Occipital lobe (tissue), 2 donors: ENCODE data around the gene GRK5. TPM values are rescaled to one million over a fixed set of nuclear protein-coding genes. Genes with fewer than 3 reads are reported as not detected.

Experiments
- DNase-seq: peaks from one replicate; lab custom pipeline; 2025; lab: John Stamatoyannopoulos, UW
- total RNA-seq: library from RNA; depleted of rRNA; stranded (reverse); fragments of >200 nt; gene quantifications from one replicate; pipeline ENCODE4 v1.2.3, GENCODE V29; 2014

GRK5 gene
- total RNA-seq, 1 donor from 2014 or later = 17.3 TPM

DNA sequence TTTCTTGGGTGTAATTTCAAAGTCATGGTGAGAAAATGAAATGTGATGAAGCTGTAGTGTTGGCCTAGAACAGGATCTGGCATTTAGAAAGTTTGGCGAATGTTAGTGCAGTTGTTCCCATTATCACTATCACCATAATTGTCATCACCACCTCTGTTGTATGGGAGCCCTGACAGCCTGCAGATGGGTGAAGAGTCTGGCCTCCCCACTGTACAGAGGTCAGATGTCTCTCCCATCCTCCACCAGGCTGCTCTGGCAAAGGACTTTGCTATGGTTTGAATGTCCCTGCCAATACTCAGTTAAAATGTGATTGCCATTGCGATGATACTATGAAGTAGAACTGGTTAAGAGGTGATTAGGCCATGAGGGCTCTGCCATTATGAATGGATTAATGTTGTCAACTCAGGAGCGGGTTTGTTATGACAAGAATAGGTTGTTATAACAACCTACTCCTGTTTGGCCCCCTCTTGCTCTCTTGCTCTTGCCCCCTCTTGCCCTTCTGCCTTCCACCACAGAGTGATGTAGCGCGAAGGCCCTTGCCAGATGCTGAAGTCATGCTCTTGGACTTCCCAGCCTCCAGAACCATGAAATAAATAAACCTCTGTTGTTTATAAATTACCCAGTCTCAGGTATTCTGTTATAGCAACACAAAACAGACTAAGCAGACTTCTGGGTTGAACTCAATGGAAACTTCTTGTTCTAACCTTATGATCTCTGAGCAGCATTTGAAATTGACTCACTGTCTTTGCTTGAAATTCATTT, 90.0 kb downstream of the GRK5 start:
- no peak for DNase-seq

DNA sequence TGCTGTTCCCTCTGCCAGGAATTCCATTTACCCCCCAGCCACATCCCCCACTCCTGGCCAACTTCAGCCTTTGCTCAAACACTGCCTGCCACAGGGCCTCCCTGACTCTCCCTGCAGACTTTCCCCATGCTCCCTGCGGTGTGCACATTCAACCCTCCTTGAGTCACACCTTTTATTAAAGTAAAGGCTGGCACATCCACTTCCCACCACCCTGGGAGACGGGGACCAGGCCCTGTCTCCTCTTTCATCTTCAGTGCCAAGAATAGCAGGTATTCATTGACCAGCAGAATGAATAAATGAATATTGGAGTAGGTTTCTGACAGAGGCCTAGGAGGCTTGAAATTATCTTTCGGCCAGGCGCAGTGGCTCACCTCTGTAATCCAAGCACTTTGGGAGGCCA, 91.4 kb downstream of the GRK5 start:
- DNase-seq = no peak

DNA sequence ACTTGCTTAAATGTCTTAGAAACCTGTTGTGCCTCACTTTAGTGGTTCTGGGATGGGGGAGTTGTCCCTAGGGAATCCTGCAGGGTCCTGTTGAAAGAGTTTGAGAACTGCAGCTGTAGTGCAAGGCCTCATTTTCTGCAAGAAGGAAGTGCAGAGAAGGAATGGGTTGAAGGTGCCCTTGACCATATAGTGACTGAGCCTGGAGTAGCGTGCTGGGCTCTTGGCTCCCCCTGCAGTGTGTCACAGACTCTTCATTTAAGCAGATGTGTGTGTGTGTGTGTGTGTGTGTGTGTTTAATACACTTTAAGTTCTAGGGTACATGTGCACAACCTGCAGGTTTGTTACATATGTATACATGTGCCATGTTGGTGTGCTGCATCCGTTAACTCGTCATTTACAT, 92.2 kb downstream of the GRK5 start:
- DNase-seq = no peak

DNA sequence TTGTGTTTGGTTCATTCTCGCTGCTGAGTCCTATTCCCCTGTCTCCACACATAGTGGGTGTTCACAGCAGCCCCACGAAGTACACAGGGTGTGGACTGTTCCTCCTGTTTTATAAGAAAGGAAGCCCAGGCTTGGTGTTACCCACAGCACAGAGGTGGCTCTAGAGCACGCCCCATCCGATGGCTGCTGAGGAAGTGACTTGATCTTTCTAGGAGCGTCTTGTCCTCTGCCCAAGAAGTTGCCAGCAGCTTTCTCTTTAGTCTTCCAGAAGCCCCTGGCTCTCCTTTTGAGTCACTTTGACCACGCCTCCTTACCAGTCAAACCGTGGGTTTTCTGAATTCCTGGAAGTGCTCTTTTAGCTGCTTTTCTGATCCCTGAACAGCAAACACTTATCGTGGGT, 94.0 kb downstream of the GRK5 start:
- no peak for DNase-seq

DNA sequence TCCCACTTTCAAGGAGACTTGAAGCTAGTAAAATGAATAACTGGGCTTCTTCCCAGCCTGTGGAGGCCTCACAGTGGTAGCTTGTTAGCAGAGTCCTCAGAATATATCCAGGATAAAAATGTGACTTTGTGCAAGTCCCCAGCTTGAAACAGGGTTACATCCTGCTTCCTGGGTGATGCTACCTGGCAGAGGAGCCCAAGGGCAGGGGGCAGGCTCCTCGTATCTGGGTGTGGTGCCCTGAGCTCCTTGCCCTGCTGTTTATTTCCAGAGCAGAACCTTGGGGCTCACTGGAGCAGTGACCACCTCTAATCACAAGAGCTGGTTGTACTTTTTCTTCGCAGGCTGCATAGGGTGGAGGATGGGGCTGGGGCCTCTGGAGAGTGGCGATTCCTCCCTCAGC, 94.8 kb downstream of the GRK5 start:
- DNase-seq = no peak

DNA sequence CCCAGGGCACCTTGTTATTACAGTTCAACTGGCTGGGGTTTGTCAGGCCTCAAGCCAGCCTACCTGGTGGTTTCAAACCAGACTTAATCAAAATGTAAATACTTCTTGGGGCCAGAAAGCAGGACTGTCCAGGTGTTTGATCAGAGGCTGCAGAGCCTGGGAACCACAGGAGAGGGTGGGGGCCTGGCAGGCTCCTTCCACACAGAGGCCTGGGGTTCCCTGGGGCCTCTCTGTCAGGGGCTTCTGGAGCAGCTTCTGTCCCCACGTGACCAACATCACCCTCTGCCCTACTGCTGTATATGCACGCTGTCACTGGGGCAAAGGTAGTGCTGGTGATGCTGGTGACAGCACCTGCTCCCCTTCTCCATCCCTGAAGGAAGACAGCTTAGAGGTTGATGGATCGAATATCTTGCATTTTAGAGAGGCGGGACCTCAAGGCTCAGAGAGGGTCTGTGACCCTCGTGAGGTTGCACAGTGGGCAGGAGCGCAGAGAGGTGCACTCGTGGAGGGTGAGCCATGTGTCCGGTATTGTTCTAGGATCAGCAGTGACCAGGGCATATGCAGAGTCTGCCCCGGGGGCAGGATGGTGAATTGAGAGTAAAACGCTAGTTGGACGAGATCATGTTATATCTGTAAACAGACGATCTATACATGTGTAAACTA, 95.4 kb downstream of the GRK5 start:
- no peak for DNase-seq

DNA sequence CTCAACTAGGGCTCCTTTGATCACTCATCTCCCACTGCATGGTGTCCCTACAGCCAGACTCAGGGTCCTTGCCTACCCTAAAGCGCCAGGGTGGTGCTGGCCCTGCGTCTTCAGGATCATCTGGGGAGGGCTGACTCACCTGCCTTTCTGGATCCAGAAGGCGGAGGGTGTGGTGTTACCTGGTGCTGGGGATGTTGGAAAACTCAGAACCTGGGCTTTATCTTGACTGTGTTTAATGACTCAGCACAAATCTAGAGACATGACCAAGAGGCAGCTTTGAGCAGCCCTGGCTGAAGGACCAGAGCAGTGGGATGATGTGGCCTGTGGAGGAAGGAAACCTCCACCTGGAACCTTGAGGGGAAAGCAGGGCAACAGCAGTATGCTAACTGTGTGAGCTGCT, 96.5 kb downstream of the GRK5 start:
- no peak for DNase-seq

DNA sequence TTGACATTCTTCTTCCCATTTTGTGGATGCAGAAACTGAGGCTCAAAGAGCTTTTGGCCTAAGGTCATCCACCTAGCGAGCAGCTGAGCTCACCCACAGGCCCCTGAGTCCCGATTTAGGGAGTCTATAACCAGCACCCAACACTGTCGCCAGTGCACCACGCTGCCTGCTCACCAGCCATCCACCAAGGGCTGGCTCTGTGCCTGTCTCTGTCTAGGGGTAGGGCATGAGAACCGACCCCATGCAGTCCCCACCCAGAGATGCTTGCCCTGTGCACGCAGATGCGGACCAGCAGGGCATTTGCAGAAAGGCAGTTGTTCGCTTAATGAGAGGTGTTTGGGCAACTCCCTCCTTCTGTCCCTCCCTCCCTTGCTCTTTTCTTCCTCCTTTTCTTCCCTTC, 97.2 kb downstream of the GRK5 start:
- DNase-seq = no peak

DNA sequence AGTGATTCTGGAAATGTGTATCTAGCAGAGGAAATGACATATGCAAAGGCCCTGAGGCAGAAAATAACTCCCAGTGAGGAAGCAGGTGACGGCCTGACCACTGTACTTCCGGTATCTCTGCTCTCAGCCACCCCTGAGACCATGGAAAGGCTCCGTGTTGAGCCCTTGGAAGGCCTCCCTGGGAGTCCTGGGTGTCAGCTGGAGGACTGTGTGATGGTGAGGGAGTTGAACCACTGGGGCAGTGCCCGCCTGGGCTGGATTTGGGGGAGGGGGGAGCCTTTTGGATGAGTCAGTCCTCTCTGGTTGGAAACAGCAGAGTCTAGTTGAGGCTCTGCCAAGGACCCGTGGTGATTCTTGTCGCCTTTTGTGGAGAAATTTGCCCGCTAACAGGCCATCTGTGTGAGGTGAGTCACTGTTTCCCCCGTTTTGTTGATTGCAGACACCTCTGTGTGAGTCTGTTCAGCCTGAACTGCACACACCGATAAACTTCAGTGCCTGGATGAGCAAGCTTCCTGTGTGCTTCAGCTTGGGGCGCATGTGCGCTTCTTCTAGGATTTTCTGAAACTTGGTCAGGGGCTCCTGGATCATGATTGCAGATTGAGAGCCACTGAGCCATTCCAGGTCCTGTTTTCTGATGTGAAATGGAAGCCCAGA, 98.6 kb downstream of the GRK5 start:
- DNase-seq = peak; percentile 13

DNA sequence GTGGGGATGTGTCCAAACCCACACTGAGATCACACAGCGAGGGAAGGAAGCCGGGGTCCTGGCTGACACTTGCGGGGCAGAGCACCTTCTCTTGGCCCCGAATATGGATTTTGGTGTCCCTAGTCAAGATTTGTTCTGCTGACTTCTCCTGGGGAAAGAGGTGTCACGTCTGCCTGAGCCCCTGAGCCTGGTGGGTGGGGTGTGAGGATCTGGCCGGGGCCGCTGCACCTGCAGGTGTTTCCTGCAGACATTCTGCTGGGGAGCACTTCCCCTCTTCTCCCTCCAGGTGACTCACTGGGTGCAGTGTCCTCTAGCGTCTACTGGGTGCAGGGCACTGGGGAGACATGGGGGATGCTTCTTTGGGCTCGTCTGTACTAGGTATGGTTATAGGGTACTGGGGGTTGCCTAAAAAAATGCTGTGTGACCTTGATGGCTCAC, 99.2 kb downstream of the GRK5 start:
- no peak for DNase-seq

DNA sequence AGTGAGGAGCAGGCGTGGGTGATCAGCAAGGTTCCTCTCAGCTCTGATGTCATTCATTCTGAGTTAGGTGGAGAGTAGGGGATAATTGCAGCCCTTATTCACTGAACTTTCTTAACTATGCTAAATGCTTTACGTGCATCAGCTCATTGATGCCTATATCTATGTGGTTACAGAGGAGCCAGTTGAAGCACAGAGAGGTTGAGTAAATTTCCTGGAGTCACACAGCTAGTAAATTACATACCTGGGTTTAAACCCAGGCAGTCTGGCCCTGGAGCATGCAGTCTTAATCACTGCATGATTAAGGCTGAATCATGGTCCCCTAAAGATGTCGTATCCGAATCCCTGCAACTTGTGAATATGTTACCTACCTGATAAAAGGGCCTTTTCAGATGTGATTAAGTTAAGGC, 99.6 kb downstream of the GRK5 start:
- DNase-seq = no peak

DNA sequence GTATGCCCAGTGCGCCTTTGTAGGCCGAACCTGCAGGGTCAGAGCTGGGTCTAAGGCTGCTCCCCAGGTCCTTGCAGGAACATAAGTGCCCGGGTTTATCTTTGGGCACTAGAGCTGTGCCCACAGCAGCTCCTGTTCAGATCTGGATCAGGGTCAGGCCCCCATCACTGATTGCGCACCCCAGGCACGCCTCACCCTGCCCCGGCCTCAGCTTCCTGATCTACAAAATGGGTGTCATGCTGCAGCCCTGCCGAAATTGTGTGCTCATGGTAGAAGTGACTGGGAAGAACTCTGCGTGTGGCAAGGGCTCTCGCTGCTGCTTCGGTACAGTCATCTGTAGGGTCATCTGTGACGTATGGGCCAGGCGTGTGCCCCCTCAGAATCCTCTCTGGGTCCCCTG, 100.7 kb downstream of the GRK5 start:
- DNase-seq = no peak

DNA sequence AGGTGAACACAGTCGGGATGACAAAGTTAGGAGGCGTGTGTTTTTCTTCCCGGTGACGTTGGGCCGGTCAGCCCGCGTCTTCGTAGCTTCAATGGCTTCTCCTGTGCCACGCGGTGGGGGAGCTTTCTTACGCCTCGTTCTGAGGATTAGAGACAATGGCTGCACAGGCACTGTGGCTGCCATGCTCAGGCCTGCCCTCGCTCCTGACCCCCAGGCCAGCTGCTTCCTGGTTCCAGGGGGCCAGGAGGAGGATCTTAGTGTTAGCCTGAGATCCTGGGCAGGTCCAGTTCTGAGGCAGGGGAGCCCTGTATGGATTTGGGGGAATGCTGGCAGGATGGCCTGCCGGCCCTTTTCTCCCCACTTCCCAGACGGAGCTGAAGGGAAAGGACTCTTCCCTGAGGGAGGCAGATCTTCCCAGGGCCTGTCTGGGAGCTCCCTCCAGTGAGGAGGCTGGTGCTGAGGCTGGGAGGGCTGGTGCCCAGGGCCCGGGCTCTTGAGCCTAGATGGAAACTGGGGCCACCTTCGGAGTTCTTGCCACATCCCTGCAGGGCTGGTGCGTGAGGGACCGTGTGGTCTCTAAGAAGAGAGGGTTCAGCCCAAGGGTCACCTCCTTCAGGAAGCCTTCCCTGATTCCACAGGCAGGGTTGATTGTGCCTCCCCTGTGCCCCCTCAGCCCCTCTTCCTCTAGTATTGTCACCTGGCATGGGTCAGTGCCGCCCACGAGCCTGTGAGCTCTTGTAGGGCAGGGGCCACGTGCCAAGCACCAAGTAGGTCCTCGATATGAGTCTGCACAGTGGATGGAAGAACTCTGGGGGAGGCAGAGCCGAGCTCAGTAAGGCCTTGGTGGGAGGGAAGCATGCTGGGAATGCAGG, 101.4 kb downstream of the GRK5 start:
- no peak for DNase-seq

DNA sequence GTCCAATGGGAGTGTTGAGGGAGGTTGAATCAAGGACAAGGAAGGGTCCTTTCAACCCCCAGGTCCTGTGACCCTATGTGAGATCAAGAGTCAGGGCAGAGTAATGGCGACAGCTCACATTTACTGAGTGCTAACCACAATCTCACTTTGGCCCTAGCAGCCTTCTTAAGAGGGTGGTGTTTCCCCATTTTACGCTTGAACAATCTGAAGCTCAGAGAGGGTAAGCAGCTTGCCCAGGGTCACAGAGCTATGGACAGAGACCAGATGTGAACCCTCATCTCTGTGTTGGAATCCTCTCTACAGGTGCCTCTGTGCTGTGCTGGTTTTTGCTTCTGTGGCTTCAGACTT, 102.0 kb downstream of the GRK5 start:
- DNase-seq = no peak

DNA sequence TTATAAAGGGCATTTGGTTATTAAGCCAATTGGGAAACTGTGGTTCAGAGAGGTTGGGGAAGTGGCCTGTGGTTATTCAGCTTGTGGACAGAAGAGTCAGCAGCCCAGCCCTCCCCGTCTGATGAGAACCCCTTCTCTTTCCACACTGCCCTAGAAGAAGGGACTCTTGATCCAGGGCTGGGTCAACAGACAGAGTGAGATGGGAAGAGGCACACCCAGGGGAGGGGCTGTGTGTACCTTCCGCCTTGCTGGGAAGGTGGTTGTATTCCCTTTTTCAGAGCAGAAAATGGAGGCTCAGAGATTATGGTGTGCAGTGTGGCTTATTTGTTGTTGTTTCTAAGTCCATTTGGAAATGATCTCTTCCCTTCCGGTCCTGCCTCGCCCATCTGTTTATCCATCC, 103.4 kb downstream of the GRK5 start:
- DNase-seq = no peak

DNA sequence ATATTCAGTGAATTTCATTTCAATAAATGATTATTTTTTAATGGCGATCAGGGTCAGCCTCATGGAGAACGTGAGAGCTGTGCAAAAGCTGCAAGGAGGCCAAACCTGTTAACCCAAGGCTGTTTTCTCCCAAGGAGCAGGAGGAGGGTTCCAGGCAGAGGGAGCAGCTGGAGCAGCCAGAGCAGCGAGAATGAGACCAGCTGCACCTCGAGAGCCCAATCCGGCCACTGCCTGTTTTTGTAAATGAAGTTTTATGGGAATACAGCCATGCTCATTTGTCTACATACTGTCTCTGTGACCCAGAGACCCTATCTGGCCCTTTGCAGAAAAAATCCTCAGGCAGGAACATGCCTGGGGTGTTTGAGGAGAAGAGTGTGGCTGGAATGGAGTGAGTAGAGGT, 104.9 kb downstream of the GRK5 start:
- no peak for DNase-seq

DNA sequence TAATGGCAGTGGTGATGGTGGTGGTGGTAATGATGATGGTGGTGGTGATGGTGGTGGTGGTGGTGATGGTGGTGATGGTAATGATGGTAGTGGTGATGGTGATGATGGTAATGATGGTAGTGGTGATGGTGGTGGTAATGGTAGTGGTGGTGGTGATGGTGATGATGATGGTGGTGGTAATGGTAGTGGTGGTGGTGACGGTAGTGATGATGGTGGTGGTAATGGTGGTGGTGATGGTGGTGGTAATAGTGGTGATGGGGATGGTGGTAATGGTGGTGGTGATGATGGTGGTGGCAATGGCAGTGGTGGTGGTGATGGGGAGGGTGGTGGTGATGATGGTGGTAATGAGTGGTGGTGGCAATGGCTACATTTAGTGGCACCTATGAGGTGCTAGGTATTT, 105.7 kb downstream of the GRK5 start:
- DNase-seq = no peak

DNA sequence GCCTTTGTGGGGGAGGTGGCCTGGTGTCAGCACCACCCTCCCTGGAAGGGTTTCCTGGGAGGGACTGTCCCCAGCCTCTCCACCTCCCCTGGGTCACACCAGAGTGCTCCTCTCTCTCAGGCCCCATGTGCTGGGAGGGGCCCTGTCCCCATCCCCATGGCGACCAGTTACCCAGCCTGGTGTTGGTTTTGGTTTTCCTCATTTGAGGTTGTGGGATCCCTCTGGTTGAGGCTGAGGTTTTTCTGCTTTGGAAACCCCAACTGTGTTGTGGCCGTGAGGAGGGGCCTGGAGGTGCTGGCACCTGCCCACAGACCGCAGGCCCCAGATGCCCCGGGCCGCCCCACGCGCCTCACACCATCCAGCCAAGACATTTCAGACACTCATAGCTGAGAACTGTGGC, 106.3 kb downstream of the GRK5 start:
- DNase-seq = no peak

DNA sequence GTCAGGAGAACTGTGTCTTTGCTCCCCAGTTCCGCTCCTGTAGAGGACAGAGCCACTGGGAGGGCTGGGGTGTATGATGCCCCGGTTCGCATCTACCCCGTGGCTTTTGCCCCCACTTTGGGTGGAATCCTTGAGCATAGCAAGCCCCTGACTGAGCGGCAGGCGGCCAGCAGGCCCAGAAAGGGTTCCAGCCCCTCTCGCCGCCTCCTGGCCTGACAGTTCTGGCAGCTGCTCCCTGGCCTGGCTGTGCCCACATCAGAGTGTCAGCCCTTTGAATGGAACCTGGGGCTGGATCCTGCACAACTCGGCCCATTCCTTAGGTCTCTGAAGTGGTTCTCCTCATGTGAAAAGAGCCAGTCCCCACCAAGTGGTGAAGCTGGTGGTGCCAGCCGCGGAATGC, 106.7 kb downstream of the GRK5 start:
- DNase-seq = no peak

DNA sequence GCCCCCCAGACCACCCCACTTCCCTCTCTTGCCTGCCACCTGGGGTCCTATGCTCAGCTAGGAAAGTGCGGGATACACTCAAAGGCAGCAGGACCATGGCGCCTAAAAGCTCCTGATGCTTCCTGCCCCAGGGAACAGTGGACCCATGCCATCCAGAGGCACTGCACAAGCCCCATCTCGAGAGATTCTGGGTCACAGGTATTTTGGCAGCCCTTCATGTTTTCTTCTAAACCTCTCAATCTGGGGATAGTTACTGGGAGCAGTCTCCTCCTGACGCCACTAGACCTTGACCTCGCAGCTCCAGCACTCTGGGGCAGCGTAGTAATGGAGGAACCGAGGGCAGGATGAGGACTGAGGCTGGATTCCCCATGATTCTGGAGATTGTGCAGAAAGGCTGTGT, 107.1 kb downstream of the GRK5 start:
- no peak for DNase-seq

DNA sequence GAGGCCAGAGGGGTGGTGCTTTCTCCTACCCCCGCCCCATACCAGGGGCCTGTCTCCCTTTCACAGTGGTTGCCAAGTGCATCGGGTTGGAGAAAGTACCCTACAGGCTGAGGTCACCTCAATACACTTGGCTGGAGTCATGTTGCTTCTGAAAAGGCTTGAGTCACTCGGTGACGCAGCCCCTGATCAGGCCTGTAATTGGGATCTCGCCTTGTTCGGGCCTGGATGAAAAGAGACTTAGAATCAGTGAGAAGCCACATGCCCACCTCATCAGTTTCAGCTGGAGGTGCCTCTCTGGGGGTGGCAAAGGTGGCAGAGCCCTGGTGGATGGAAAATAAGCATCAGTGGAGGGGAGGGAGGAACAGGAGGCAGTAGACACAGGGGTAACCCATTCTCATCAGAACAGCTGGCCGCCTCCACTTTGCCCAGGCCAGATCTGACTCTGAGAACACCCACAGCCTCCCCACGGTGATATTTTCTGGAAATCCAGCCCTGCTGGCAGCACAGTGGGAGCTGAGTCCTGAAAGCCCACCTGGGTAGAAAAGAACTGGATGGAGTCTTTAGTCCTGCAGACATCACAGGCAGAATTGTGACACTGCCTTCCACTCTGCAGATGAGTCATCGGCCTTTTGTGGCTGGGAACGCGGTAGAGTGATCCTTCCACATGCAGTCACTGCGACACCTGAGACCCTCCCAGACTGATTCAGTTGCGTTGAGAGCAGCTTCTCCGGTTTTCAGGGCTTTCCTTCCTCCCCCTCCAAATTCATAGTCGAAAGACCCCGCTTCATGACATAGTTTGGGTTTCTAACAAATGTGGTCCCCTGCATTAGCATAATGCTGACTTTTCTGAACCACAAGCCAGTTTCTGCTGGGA, 108.0 kb downstream of the GRK5 start:
- DNase-seq = no peak
